Astrocyte (in vitro differentiated cells and primary cell): ENCODE measurements around the gene CTH.

Experiments used
- CTCF ChIP-seq: IDR thresholded peaks from 2 replicates; pipeline ENCODE4 v1.5.1; 2011; ENCODE audit warnings: low read depth, mild to moderate bottlenecking, inconsistent platforms, low read length, moderate library complexity; ENCODE audit not compliant: insufficient read depth
- EZH2 ChIP-seq: IDR thresholded peaks from 2 replicates; pipeline ENCODE4 v1.6.1; 2012; ENCODE audit warnings: mild to moderate bottlenecking, low read length, inconsistent platforms; ENCODE audit not compliant: insufficient read depth

- TF ChIP-seq CTCF (no peak), EZH2 (no peak)
These were observed 29.7 kb downstream of the CTH start for GRCh38 chr1:70440642-70441391.
